WTC11 (cell line): Measurements from ENCODE around the gene VSIG2.

Source experiments
- CTCF ChIP-seq: fragments of 200-600 bp; IDR thresholded peaks from 2 replicates; pipeline ENCODE4 v1.8.0; 2022; ENCODE audit warnings: antibody characterized with exemption
- NR3C1 ChIP-seq: sonication (generic); formaldehyde crosslinking; conservative IDR thresholded peaks from 2 replicates; pipeline ENCODE4 v1.8.1; 2023; ENCODE audit warnings: low read depth, mild to moderate bottlenecking, missing genetic modification reagents
- SMAD3 ChIP-seq: sonication (generic); formaldehyde crosslinking; IDR thresholded peaks from 2 replicates; pipeline ENCODE4 v1.8.0; 2022; ENCODE audit warnings: missing genetic modification reagents, mild to moderate bottlenecking, borderline replicate concordance
- TEAD4 ChIP-seq: sonication (generic); formaldehyde crosslinking; IDR thresholded peaks from 2 replicates; pipeline ENCODE4 v1.8.0; 2022; ENCODE audit warnings: mild to moderate bottlenecking, missing genetic modification reagents
- ZNF263 ChIP-seq: sonication (generic); formaldehyde crosslinking; IDR thresholded peaks from 2 replicates; pipeline ENCODE4 v1.8.1; 2022; ENCODE audit warnings: low read depth, mild to moderate bottlenecking, moderate library complexity, missing genetic modification reagents
- ZNF317 ChIP-seq: sonication (generic); formaldehyde crosslinking; IDR thresholded peaks from 2 replicates; pipeline ENCODE4 v1.8.1; 2023; ENCODE audit warnings: low read depth, mild to moderate bottlenecking, moderate library complexity, missing genetic modification reagents, borderline replicate concordance

- no peak for TF ChIP-seq CTCF
- TF ChIP-seq ZNF263 (CRISPR knock-in tag): no peak
- TF ChIP-seq TEAD4 (CRISPR knock-in tag): no peak
- TF ChIP-seq NR3C1 (CRISPR knock-in tag): no peak
- TF ChIP-seq ZNF317 (CRISPR knock-in tag): no peak
- TF ChIP-seq SMAD3 (CRISPR knock-in tag): no peak
Observed at GRCh38 chr11:124783002-124783401, 30.9 kb upstream of the VSIG2 start.
